Activated naive CD4-positive, alpha-beta T cell treated with anti-CD3 and anti-CD28 coated beads, Interleukin-2, amount 50 U/mL, for 72 hours (primary cell): ENCODE data around the gene THRB. TPM values are rescaled to one million over a fixed set of nuclear protein-coding genes. Genes with fewer than 3 reads are reported as not detected.
A peak's percentile ranks its signal among the peaks of the same experiment; 100 is the strongest.

ENCODE experiments used
- ATAC-seq, 2 donors: fragments of 150-1000 bp; cut with Tn5 transposase; 2 replicates each; pipeline ENCODE4 v1.10.0; 2021; ENCODE audit warnings: mild to moderate bottlenecking in 2 of 2, moderate library complexity in 2 of 2
- DNase-seq, 2 donors: peaks; one replicate each; pipeline ENCODE4 v3.0.0; 2021 to 2022; ENCODE audit warnings: low spot score in 2 of 2
- H3K27ac Mint-ChIP-seq, 2 donors: one replicate each; pipeline ENCODE4 v1.8.0; 2022; ENCODE audit warnings: mild to moderate bottlenecking in 2 of 2, mixed read lengths in 2 of 2
- H3K36me3 Mint-ChIP-seq, 2 donors: one replicate each; pipeline ENCODE4 v1.8.0; 2022; ENCODE audit warnings: mixed read lengths in 2 of 2
- H3K9me3 Mint-ChIP-seq, 2 donors: one replicate each; pipeline ENCODE4 v1.8.0; 2022; ENCODE audit warnings: mixed read lengths in 2 of 2
- total RNA-seq, 2 donors: library from RNA; stranded (reverse); gene quantifications; one replicate each; pipeline ENCODE4 v1.2.3, GENCODE V29; 2022

Gene THRB
- total RNA-seq, 2 donors from 2014 or later: not detected

DNA sequence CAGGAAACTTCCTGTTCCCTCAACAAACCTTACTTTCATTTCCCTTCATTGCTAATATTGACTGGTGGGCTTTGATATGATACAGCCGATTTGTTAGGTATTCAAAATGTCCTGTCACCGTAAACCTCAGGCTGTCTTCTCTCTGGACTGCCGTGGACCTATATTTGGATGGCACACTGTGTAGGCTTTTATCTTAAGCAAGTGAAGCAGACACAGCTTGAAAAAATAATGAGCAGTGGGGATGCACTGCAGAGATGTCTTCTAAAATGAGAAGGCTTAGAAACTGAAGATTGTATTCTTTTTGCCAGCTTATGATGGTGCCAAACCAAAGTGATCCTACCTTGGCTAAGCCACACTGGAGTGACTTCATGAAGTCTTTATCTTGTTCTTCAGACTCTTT, 283.3 kb downstream of the THRB start:
- peaks cover 0 to under 1% of the 10 kb centered on the region in 2 donors for H3K36me3 Mint-ChIP-seq
- ATAC-seq: no peak
- no peak for DNase-seq
- no peak overlapping the region for H3K27ac Mint-ChIP-seq
- H3K9me3 Mint-ChIP-seq: peaks cover under 1 to 8% of the 10 kb centered on the region in 2 donors

DNA sequence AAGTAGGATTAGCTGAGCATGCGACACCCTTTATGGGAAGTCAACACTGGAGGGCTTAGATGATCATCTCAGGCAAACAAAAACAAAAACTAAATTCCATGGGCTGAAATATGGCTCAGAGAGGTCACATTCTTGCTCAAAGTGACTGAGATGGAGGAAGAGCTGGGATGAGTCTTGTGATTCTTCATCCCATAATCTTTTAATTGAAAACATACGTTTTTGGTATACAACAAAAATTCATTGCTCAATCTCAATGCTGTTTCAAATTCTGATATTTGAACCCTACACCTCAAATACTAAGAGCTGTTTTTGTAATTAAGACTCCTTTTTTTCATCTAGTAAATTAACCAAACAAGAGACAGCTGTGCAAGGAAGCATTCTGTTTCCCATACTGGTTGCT, 292.6 kb downstream of the THRB start:
- peaks cover 0 to 4% of the 10 kb centered on the region in 2 donors for H3K36me3 Mint-ChIP-seq
- no peak for ATAC-seq

DNA sequence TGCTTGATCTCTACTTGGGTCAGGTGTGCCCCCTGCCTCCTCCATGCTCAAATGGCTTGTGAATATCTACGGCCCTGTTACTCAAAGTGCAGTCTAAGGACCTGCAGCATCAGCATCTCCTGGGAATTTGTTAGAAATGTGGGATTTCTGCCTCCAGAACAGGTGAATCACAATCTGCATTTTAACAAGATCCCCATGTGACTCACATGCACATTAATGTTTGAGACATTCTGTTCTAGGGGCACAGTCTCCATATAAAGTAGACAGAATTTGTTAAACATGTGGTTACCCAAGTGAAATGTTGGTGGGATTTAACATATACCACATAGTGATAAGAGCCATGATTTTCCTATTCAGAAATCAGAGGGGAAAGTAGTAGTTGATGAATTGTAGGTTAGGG, 293.3 kb downstream of the THRB start:
- Mint-ChIP-seq H3K9me3 (peaks cover under 1 to 8% of the 10 kb centered on the region in 2 donors), H3K36me3 (peaks cover 0 to 2% of the 10 kb centered on the region in 2 donors), H3K27ac (no peak overlapping the region)
- no peak for ATAC-seq
- no peak for DNase-seq

More for the DNA sequence above, 292.6 kb downstream of the THRB start:
- peaks cover 3 to 11% of the 10 kb centered on the region in 2 donors for H3K9me3 Mint-ChIP-seq
- H3K27ac Mint-ChIP-seq: no peak overlapping the region
- no peak for DNase-seq

DNA sequence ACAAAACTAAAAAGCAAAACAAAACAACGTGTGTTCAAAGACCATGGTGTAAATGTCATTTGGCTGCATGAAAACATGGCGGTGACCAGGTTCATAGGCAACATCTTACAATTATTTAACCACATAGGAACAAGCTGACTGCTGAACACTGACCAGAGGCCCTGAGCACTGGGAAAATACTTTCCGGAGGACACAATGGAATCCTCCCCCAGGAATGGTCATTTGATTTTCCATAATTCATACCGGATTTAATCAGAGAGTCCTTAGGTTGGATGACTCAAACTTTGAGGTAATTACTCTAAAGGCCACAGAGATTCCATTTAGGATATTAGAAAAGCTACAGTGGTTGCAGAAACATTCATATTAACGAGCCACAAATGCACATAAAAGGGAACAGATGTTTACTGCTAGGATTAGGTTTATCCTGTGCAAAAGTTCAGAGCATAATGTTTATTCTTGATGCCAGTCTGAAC, 294.8 kb downstream of the THRB start:
- ATAC-seq: no peak
- Mint-ChIP-seq H3K9me3 (peaks cover 0 to 5% of the 10 kb centered on the region in 2 donors), H3K36me3 (no peaks in the 10 kb centered on the region), H3K27ac (no peak overlapping the region)
- no peak for DNase-seq

DNA sequence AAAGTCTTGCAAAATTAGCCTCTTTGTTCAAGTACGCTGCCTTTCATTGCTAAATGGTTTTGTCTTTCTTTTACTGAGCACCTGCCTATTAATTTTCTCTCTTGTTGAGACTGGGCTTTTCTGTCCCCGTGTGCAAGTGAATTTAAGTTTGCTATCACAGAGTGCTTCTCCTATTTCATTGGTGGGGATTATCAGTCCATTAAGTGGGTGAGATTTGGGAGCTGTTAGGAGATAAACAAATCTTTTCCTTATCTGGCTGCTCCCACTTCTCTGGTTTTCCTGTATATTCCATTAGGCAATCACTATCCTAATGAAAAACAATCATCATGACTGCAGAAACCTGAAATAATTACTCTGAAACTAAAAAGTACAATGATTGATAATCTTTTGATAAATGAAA, 295.4 kb downstream of the THRB start:
- H3K36me3 Mint-ChIP-seq: no peaks in the 10 kb centered on the region
- DNase-seq (no peak), ATAC-seq (no peak)
- H3K27ac Mint-ChIP-seq: no peak overlapping the region
- H3K9me3 Mint-ChIP-seq: no peaks in the 10 kb centered on the region

DNA sequence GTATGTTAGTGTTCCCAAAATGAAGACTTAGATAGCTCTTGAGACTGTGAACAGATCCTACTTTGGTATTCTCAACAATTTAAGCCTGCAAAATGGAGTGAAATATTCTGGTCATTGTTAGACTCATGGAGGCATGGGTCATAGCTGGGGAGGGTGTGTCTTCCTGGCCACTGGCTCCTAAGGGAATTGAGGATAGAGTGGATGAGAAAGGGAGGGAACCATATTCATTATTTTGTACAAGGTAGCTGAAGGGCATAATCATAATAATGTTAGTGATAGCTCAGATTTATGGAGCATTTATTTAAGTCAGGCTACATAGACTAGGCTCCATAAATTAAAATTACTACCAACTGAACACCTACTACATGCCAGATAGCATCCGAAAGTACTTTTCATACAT, 295.9 kb downstream of the THRB start:
- ATAC-seq (no peak), DNase-seq (no peak)
- no peak overlapping the region for H3K27ac Mint-ChIP-seq
- no peaks in the 10 kb centered on the region for H3K9me3 Mint-ChIP-seq
- no peaks in the 10 kb centered on the region for H3K36me3 Mint-ChIP-seq

DNA sequence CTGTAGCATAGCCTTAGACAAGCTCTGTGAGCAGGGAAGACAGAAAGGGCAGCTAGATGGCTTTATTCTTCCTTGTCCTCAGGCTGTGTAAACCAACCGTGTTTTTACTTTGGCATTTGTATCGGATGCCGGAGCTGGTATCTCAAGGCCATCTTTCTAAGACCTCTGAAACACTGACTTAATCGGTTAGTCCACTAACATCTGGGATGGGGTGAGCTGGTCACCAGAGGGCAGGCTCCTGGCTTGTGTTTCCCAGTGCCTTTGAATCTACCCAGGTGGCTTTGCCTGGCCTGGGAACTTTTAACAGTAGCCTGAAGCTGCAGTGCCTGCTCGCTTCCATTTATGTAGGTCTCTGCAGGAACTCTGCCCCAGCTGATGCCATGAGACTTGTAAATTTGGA, 296.8 kb downstream of the THRB start:
- no peaks in the 10 kb centered on the region for H3K36me3 Mint-ChIP-seq
- no peak for DNase-seq
- H3K27ac Mint-ChIP-seq: no peak overlapping the region
- no peak for ATAC-seq
- no peaks in the 10 kb centered on the region for H3K9me3 Mint-ChIP-seq

DNA sequence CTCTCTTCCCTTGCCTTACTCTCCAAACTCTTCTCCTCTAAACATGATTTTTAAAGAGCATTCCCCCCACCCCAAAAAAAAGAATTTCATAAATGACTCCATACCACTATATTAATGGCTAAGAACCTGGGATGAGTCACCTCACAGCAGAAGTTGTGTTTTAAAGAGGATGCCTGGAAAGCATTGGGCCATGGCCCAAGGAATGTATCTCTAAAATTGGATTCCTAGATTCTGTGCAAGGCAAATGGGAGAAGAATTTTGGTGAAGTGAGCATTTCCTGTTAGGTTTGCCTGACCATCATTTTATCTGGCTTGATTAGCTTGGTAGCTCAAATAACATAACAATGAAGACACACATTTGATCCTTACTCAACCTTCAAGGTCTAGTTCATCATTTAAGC, 298.1 kb downstream of the THRB start:
- Mint-ChIP-seq H3K9me3 (no peaks in the 10 kb centered on the region), H3K36me3 (no peaks in the 10 kb centered on the region), H3K27ac (no peak overlapping the region)
- ATAC-seq (no peak), DNase-seq (no peak)

DNA sequence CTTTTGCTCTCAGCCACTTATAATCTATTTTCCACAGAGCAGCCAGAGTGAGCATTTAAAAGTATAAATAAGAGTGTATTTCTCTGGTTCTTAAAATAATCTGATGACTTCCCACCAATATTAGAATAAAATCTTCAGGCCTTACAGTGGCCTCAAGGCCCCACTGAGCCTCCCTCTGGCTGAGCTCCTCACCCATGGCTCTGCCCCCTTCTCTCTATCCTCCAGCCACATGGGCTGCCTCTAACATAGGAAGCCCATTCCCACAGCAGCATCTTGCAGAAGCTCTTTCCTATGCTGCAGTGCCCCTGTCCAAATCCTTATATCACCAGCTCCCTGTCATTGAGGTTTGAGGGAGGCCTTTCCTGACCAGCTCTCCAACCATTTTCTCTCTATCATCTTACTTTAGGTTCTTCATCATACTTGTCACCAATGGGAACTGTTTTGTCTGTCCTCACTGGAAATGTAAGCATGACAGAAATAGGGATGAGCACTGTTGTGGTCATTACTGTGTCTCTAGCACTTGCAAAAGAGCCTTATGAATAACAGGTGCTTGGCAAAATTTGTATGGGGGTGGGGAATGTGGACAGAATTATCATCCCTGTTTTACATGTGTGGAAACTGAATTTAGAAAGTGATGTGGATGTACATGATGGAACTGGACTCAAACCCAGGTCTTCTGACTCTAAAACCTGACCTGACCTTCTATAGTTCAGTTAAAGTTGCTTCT, 299.0 kb downstream of the THRB start:
- Mint-ChIP-seq H3K27ac (no peak overlapping the region), H3K9me3 (no peaks in the 10 kb centered on the region), H3K36me3 (no peaks in the 10 kb centered on the region)
- DNase-seq (no peak), ATAC-seq (no peak)

DNA sequence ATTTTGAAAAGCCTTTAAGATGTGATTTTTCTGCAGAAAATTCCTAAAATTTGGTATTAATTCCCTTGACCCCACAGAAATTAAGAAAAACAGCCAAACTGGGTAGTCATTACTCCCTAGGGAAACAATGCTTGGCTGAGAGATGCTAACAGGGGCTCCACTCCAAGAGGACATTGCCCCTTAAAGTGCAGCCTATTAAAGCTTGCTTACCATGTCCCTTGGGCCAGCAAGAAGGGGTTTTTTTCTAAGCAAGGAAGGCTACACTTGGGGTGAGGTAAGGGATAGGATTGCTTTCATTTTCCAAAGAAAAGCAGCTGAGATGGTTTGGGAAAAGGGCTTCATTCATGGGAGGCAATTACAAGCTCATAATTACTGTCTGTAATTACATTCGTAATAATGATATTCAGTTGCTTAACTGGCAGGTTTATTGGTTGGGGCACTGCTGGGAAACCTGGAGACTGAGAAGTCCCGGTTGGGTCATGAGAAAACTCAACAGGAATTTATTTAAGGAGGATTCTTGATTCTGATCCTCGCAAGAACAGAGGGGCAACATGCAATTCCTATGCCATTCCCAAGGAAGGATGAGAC, 302.1 kb downstream of the THRB start:
- Mint-ChIP-seq H3K36me3 (no peaks in the 10 kb centered on the region), H3K27ac (no peak overlapping the region), H3K9me3 (no peaks in the 10 kb centered on the region)
- no peak for DNase-seq
- no peak for ATAC-seq

DNA sequence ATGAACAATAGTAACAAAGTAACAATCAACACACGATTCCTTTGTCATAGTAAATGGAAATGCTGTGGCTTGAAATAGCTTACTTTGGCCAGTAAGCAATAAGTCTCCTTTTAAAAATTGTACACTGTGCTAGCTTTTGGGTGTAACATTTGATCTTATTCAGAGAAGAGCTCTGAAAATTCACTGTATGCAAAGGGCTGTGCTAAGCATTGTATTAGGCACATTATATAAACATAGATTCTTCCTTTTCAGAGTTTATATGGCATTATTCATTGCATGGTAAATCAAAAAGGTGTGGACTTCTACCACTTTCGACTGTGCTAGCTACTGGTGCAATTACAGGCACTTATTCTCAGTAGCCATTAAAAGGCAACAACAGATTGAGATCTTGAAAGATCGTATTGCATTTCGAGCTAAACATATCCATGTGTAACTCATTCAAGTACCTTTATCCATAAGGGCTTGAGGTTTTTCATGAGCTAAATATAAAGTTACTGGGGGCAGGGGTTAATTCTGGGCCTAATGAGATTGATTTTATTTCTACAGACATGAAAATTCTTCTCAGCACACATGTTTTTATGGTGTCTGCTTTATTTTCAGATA, 302.7 kb downstream of the THRB start:
- no peak for ATAC-seq
- no peaks in the 10 kb centered on the region for H3K36me3 Mint-ChIP-seq
- DNase-seq: no peak
- H3K9me3 Mint-ChIP-seq: no peaks in the 10 kb centered on the region
- no peak overlapping the region for H3K27ac Mint-ChIP-seq

DNA sequence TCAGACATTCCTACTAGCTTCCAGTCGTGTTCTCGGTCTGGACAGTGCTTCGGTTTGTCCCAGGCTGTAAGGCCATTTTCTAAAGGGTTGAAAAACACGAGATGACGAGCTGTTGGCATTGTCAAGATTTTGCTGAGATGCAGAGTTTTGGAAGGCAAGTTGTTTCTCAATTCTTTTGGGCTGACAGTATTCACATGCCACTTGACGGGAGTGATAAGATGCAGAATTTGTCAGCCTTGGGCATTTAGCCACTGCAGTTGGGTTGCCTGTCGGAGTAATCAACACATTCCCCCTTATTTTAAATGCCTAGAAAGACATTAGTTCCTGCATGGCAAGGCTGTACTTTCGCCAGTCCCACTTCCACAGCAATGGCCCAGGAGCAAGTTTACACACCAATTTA, 304.4 kb downstream of the THRB start:
- H3K9me3 Mint-ChIP-seq: no peaks in the 10 kb centered on the region
- H3K27ac Mint-ChIP-seq: no peak overlapping the region
- ATAC-seq: no peak
- no peaks in the 10 kb centered on the region for H3K36me3 Mint-ChIP-seq
- DNase-seq: no peak

DNA sequence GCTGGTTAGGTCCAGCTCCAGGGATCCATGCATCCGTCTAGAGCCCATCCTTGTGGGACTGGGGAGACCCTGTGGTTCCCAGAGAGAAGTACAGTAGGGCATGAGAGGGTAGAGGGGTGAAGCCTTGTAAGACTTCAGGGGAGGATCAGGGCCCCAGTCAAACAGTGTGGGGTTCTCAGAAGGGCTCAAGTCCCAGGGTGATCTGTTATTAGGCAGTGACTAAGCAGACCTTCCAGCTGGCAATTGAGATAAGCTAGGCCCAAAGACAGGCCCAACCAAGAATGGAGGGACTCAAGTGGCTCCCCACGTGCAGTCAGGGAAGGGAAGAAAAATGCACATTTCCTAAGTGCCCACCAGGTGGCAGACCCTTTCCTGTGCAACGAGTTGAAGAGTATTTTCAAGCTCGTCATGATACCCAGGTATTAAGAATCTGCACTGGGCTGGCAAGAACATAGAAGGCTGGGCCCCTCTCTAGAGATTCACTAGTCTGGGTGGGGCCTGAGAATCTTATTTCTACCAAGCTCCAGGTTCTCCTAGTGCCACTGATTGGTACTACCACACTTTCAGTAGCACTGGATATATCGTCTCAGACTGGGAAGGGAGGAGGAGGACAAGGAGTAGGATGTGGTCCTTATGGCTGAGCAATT, 308.8 kb downstream of the THRB start:
- Mint-ChIP-seq H3K36me3 (no peaks in the 10 kb centered on the region), H3K9me3 (no peaks in the 10 kb centered on the region), H3K27ac (no peak overlapping the region)
- DNase-seq (peak in 1 of 2 donors; percentile 10), ATAC-seq (peak in 1 of 2 donors; percentile 73)

DNA sequence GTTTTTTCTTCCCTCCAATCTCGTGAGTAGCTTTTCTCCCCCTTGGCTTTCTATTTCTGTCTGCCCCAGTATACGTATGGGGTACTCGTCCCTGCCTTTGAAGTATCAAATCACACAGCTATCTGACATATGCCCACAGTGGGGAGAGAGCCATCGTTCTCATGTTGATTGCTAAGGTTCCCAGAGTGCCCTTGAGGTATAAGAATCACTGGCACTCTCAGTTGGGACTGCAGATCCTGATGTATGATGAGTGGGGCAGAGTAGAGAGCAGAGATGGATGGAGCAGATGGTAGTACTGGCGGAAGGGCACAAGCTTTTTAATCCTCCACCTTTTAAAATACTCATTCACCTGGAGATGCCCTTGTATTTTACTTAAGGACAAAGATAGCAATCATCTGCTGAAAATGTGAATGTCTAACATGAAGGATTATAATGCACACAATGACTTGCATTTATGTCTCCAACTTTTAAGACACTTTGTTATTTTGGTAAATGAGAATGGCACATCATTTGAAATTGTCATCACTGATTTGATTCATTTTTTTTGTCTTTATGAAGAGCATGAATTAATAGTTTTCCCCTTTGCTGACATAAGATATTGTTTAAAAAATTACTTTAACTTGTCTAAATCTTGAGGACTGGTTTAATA, 310.0 kb downstream of the THRB start:
- H3K36me3 Mint-ChIP-seq: no peaks in the 10 kb centered on the region
- no peaks in the 10 kb centered on the region for H3K9me3 Mint-ChIP-seq
- DNase-seq (no peak), ATAC-seq (no peak)
- H3K27ac Mint-ChIP-seq: no peak overlapping the region

DNA sequence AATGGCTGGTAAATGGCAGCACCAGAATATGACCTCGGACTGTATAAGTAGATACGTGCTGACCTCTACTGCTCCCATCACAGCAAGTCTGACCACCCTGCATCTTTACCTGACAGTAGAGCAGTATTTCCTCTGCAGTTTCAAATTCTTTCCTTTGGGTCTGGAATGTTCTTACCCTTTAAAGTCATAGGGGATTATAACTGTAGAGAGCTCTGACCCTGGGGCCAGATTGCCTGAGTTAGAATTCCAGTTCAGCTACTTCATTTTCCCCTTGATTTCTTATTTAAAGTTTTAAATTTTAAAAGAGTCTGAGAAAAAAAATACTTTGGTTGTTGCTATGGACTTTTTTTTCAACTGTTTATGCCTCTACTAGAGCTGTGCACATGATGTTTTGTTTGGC, 311.9 kb downstream of the THRB start:
- DNase-seq (no peak), ATAC-seq (no peak)
- H3K27ac Mint-ChIP-seq: no peak overlapping the region
- no peaks in the 10 kb centered on the region for H3K9me3 Mint-ChIP-seq
- H3K36me3 Mint-ChIP-seq: no peaks in the 10 kb centered on the region

DNA sequence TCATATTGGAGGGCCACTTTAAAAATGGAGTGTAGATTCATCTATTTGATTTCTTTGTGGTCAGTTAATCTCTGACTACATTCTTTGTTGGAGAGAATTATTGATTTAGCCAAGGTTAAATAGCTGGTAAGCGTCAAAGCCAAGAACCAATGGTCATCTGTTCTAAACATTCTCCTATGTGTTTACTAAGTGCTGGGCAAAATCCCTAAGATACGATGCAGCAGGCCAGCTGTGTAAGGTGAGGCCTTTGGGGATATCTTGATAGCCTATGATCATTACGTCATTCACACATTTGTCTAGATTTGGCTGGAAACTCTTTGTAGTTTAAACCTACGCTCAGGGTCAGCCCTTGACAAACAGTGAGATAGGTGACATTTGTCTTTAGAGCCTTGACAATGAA, 313.4 kb downstream of the THRB start:
- ATAC-seq (no peak), DNase-seq (no peak)
- Mint-ChIP-seq H3K9me3 (no peaks in the 10 kb centered on the region), H3K27ac (no peak overlapping the region), H3K36me3 (no peaks in the 10 kb centered on the region)

DNA sequence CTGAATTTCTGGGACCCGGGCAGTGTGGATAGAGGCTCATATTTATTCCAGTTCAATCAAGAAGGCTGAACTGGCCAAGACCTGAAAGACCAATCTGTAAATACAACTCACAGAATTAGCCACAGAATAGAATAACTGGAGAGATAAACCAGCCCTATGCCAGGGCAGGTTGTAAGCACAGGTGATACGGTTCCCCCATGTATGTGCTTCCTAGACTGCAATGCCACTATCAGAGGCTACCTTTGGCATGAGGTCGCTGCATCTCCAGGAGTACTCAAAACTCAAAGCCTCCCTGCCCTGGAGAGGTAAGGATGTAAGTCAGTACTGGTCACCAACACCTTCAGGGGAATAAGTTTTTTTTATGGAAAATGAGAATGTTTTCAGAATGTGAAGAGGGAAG, 314.0 kb downstream of the THRB start:
- Mint-ChIP-seq H3K36me3 (no peaks in the 10 kb centered on the region), H3K27ac (no peak overlapping the region), H3K9me3 (no peaks in the 10 kb centered on the region)
- DNase-seq: no peak
- ATAC-seq: no peak
